Measurements from ENCODE around the gene TMEM132E. TPM values are rescaled to one million over a fixed set of nuclear protein-coding genes. Genes with fewer than 3 reads are reported as not detected.

The TMEM132E gene
- total RNA-seq, 1 experiment from 2014 or later = 0.04 TPM

DNA sequence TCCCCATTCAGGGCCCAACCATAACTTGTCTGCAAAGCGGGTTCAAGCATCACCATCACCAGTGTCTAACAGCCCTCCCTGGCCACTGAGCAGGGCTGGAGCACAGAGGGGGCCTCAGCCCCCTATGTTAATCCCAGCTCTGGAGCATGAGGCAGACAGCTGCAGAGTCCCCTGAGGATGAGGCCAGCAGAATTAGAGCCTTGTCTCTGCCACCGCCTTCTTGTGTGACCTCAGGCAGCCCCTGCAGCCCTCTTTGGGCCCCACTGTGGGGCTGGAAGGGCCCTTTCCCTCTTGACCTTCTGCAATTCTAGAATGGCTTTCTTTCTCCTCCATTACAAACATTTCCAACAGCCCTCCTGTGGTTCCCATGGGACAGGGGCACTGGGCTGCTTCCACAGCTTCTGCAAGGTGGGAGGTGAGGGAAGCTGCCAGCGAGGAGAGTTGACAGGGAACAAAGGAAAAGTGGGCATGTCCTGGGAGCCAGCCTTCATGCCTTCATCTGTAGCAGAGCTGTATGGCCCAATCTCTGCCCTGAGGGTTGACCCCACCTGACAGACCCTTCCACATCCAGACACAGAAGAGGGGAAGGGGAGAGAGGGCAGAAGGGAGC lies 65.7 kb downstream of the TMEM132E start:
- intact Hi-C loops (cut with micrococcal nuclease; ENCODE audit: unreplicated experiment) = no loop called here
- TF ChIP-seq, protein P1, sequence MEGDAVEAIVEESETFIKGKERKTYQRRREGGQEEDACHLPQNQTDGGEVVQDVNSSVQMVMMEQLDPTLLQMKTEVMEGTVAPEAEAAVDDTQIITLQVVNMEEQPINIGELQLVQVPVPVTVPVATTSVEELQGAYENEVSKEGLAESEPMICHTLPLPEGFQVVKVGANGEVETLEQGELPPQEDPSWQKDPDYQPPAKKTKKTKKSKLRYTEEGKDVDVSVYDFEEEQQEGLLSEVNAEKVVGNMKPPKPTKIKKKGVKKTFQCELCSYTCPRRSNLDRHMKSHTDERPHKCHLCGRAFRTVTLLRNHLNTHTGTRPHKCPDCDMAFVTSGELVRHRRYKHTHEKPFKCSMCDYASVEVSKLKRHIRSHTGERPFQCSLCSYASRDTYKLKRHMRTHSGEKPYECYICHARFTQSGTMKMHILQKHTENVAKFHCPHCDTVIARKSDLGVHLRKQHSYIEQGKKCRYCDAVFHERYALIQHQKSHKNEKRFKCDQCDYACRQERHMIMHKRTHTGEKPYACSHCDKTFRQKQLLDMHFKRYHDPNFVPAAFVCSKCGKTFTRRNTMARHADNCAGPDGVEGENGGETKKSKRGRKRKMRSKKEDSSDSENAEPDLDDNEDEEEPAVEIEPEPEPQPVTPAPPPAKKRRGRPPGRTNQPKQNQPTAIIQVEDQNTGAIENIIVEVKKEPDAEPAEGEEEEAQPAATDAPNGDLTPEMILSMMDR (conservative IDR thresholded peaks at IDR 0.05; ENCODE audit: low read depth, low read length) = no peak
- TF ChIP-seq EZH2 (IDR thresholded peaks at IDR 0.05; ENCODE audit: borderline replicate concordance, low read depth, low read length, poor library complexity, severe bottlenecking) = no peak
- DNase-seq (ENCODE audit: low spot score) = no peak
- POLR2A ChIA-PET (ENCODE audit: low non-redundant PET) = no interaction called here
- BruUV-seq (replicated peaks) = no TSS peak
- Histone ChIP-seq H3K4me1 (ENCODE audit: insufficient read depth, low read length, poor library complexity, severe bottlenecking) (no peaks in the 10 kb centered on the region), H3K4me3 (ENCODE audit: low read depth, low read length, poor library complexity, severe bottlenecking) (no peak overlapping the region), H3K9me3 (ENCODE audit: low read depth, low read length, poor library complexity, severe bottlenecking) (no peaks in the 10 kb centered on the region), H3K36me3 (ENCODE audit: insufficient read depth, low read length, poor library complexity, severe bottlenecking) (no peaks in the 10 kb centered on the region), H3K27ac (ENCODE audit: low read depth, low read length, poor library complexity, severe bottlenecking) (no peak overlapping the region), H3K27me3 (replicated peaks; ENCODE audit: insufficient read depth, low read depth, low read length, poor library complexity) (no peaks in the 10 kb centered on the region)
- CTCF ChIA-PET = no interaction called here

GRCh38 chr17:34645594-34645993 lies 66.2 kb downstream of the TMEM132E start:
- ChIA-PET CTCF (no interaction called here), POLR2A (ENCODE audit: low non-redundant PET) (no interaction called here)
- peak; percentile 7 for DNase-seq (ENCODE audit: low spot score)
- Histone ChIP-seq H3K36me3 (ENCODE audit: insufficient read depth, low read length, poor library complexity, severe bottlenecking) (no peaks in the 10 kb centered on the region), H3K9me3 (ENCODE audit: low read depth, low read length, poor library complexity, severe bottlenecking) (no peaks in the 10 kb centered on the region), H3K27ac (ENCODE audit: low read depth, low read length, poor library complexity, severe bottlenecking) (no peak overlapping the region), H3K27me3 (replicated peaks; ENCODE audit: insufficient read depth, low read depth, low read length, poor library complexity) (no peaks in the 10 kb centered on the region), H3K4me1 (ENCODE audit: insufficient read depth, low read length, poor library complexity, severe bottlenecking) (no peaks in the 10 kb centered on the region), H3K4me3 (ENCODE audit: low read depth, low read length, poor library complexity, severe bottlenecking) (no peak overlapping the region)
- TF ChIP-seq, protein P1 (conservative IDR thresholded peaks at IDR 0.05; ENCODE audit: low read depth, low read length) = no peak
- no peak for TF ChIP-seq EZH2 (IDR thresholded peaks at IDR 0.05; ENCODE audit: borderline replicate concordance, low read depth, low read length, poor library complexity, severe bottlenecking)
- no TSS peak for BruUV-seq (replicated peaks)
- intact Hi-C loops (cut with micrococcal nuclease; ENCODE audit: unreplicated experiment) = no loop called here

DNA sequence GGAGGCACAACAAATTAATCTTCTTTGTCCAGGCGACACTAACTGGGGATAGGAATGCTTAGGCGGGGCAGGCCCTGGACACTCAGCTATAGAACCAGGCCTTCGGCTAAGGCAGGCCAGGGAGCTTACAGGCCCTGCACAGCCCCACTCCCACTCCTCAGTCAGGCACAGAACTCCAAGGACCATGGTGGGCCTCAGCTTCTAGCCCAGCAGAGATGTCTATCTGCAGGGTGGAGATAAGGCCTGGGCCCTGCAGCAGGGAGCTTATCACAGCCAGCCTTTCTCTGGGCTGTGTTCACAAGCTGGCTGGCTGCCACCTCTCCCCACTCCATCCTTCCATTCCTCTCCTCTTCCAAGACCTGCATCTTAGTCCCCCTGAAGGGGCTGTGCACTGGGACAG lies 68.1 kb downstream of the TMEM132E start:
- Histone ChIP-seq H3K27me3 (replicated peaks; ENCODE audit: insufficient read depth, low read depth, low read length, poor library complexity) (no peaks in the 10 kb centered on the region), H3K4me1 (ENCODE audit: insufficient read depth, low read length, poor library complexity, severe bottlenecking) (no peaks in the 10 kb centered on the region), H3K27ac (ENCODE audit: low read depth, low read length, poor library complexity, severe bottlenecking) (no peak overlapping the region), H3K9me3 (ENCODE audit: low read depth, low read length, poor library complexity, severe bottlenecking) (no peaks in the 10 kb centered on the region), H3K36me3 (ENCODE audit: insufficient read depth, low read length, poor library complexity, severe bottlenecking) (no peaks in the 10 kb centered on the region), H3K4me3 (ENCODE audit: low read depth, low read length, poor library complexity, severe bottlenecking) (no peak overlapping the region)
- CTCF ChIA-PET = no interaction called here
- no TSS peak for BruUV-seq (replicated peaks)
- POLR2A ChIA-PET (ENCODE audit: low non-redundant PET) = no interaction called here
- intact Hi-C loops (cut with micrococcal nuclease; ENCODE audit: unreplicated experiment) = no loop called here
- TF ChIP-seq EZH2 (IDR thresholded peaks at IDR 0.05; ENCODE audit: borderline replicate concordance, low read depth, low read length, poor library complexity, severe bottlenecking) = no peak
- TF ChIP-seq, protein P1 (conservative IDR thresholded peaks at IDR 0.05; ENCODE audit: low read depth, low read length) = no peak
- DNase-seq (ENCODE audit: low spot score) = no peak
